K562 (cell line): ENCODE measurements around the gene C2orf42. TPM values are rescaled to one million over a fixed set of nuclear protein-coding genes. Genes with fewer than 3 reads are reported as not detected.
A peak's percentile ranks its signal among the peaks of the same experiment; 100 is the strongest.

Experiments
- BCOR ChIP-seq: fragments of 450-650 bp; IDR thresholded peaks from 2 replicates; pipeline ENCODE4 v1.6.1; 2016
- CBFA2T2 ChIP-seq: fragments of 450-650 bp; conservative IDR thresholded peaks from 2 replicates; pipeline ENCODE4 v1.6.1; 2017; ENCODE audit warnings: mild to moderate bottlenecking
- NCOA6 ChIP-seq: fragments of 450-650 bp; IDR thresholded peaks from 2 replicates; pipeline ENCODE4 v1.6.1; 2017; ENCODE audit warnings: mild to moderate bottlenecking
- NEUROD1 ChIP-seq: fragments of 150-350 bp; IDR thresholded peaks from 2 replicates; pipeline ENCODE4 v1.6.1; 2014; ENCODE audit warnings: borderline replicate concordance, low read length, low read depth; ENCODE audit not compliant: partially characterized antibody
- NFIC ChIP-seq: fragments of 450-650 bp; IDR thresholded peaks from 2 replicates; pipeline ENCODE4 v1.6.1; 2017; ENCODE audit warnings: mild to moderate bottlenecking, inconsistent platforms
- TEAD4 ChIP-seq, 2 experiments: sonication (generic) in 1 of 2; formaldehyde crosslinking in 1 of 2; IDR thresholded peaks; 2 replicates each; pipeline versions ENCODE4 v1.6.1 to v1.8.0; 2012 to 2022; ENCODE audit warnings: borderline replicate concordance in 1 of 2, inconsistent platforms in 1 of 2, low read length in 1 of 2, mild to moderate bottlenecking in 1 of 2, missing genetic modification reagents in 1 of 2
- polyA plus RNA-seq, 8 experiments: library from polyadenylated mRNA; depleted of rRNA in 4 of 8; stranded (reverse) in 5 of 8; unstranded in 3 of 8; fragments of >200 nt; fragmentation: Nextera tagmentation in 2 of 8; fragmentation: Illumina TruSeq in 1 of 8; extraction: Ambion mirVana in 2 of 8; extraction: Trizol in 1 of 8; gene quantifications; 2 replicates each; pipeline versions ENCODE4 v1.2.1 to v1.2.3, GENCODE V29; 2011 to 2014; ENCODE audit warnings: inconsistent platforms in 1 of 8, missing spikeins in 1 of 8
- total RNA-seq, 7 experiments: library from RNA; depleted of rRNA in 6 of 7; stranded (reverse); fragments of >200 nt in 6 of 7; fragmentation: Illumina TruSeq in 2 of 7; extraction: Trizol in 2 of 7; gene quantifications; 2 replicates each; pipeline versions ENCODE4 v1.2.1 to v1.2.3, GENCODE V29; 2011 to 2021; ENCODE audit warnings: low replicate concordance in 1 of 7
- TF ChIP-seq, protein P1 (sequence below): fragments of 250-450 bp; sonication (Bioruptor Pico); IDR thresholded peaks from 2 replicates; pipeline ENCODE4 v1.8.0; 2022; ENCODE audit warnings: inconsistent platforms
- TF ChIP-seq, protein P2 (sequence below): sonication (generic); formaldehyde crosslinking; IDR thresholded peaks from 2 replicates; pipeline ENCODE4 v1.8.0; 2022; ENCODE audit warnings: mild to moderate bottlenecking, missing genetic modification reagents
- TF ChIP-seq, protein P3 (sequence below), 2 experiments: fragments of 450-650 bp in 1 of 2; sonication (generic) in 1 of 2; formaldehyde crosslinking in 1 of 2; IDR thresholded peaks; 2 replicates each; pipeline versions ENCODE4 v1.7.1 to v1.9.0; 2016 to 2022; ENCODE audit warnings: inconsistent platforms in 1 of 2, mild to moderate bottlenecking in 1 of 2, missing genetic modification reagents in 1 of 2
- TF ChIP-seq, protein P4 (sequence below): fragments of 250-450 bp; sonication (Bioruptor Pico); IDR thresholded peaks from 2 replicates; pipeline ENCODE4 v1.4.0; 2020; ENCODE audit warnings: borderline replicate concordance
- TF ChIP-seq, protein P5 (sequence below): fragments of 450-650 bp; IDR thresholded peaks from 2 replicates; pipeline ENCODE4 v1.6.1; 2014; ENCODE audit warnings: low read depth, mild to moderate bottlenecking, moderate library complexity, borderline replicate concordance

The C2orf42 gene
- total and polyA plus RNA-seq, 9 of the 15 experiments (the other 6 are each of a cell fraction or from before 2014, with no cell fraction given) = 4.6 to 10.9 (median 7.5) TPM

DNA sequence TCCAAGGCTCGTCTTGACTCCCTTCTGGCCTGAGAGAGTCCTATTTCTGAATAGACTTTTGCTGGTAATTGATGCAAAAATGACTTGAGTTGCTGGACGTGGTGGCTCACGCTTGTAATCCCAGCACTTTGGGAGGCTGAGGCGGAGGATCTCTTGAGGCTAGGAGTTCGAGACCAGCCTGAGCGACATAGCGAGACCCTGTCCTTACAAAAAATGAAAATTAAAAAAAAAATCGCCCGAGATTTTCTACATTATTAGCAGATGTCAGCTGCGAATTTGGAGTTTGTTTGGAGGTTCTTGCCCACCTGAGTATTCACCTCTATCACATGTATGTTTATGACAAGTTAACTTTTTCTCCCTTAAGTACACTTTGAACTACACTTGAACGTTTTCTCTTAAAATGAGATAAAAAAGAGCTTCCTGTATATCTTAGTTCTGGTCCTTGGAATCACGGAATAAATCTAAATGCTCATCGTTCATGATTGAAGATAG lies 471 bp upstream of the C2orf42 start (continued):
- TF ChIP-seq, protein P1, sequence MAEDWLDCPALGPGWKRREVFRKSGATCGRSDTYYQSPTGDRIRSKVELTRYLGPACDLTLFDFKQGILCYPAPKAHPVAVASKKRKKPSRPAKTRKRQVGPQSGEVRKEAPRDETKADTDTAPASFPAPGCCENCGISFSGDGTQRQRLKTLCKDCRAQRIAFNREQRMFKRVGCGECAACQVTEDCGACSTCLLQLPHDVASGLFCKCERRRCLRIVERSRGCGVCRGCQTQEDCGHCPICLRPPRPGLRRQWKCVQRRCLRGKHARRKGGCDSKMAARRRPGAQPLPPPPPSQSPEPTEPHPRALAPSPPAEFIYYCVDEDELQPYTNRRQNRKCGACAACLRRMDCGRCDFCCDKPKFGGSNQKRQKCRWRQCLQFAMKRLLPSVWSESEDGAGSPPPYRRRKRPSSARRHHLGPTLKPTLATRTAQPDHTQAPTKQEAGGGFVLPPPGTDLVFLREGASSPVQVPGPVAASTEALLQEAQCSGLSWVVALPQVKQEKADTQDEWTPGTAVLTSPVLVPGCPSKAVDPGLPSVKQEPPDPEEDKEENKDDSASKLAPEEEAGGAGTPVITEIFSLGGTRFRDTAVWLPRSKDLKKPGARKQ = 0 out of 2 replicates have a peak, but pooled peaks have one; percentile 8
- TF ChIP-seq BCOR (peak; percentile 58), NEUROD1 (no peak), NCOA6 (no peak), NFIC (no peak), TEAD4 (IDR thresholded peaks at IDR 0.05; ENCODE audit: low read length) (no peak), TEAD4 (CRISPR knock-in tag; IDR thresholded peaks at IDR 0.05; ENCODE audit: borderline replicate concordance) (no peak), CBFA2T2 (no peak)
- TF ChIP-seq, protein P2, sequence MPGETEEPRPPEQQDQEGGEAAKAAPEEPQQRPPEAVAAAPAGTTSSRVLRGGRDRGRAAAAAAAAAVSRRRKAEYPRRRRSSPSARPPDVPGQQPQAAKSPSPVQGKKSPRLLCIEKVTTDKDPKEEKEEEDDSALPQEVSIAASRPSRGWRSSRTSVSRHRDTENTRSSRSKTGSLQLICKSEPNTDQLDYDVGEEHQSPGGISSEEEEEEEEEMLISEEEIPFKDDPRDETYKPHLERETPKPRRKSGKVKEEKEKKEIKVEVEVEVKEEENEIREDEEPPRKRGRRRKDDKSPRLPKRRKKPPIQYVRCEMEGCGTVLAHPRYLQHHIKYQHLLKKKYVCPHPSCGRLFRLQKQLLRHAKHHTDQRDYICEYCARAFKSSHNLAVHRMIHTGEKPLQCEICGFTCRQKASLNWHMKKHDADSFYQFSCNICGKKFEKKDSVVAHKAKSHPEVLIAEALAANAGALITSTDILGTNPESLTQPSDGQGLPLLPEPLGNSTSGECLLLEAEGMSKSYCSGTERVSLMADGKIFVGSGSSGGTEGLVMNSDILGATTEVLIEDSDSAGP (CRISPR knock-in tag) = no peak
- TF ChIP-seq, protein P3, sequence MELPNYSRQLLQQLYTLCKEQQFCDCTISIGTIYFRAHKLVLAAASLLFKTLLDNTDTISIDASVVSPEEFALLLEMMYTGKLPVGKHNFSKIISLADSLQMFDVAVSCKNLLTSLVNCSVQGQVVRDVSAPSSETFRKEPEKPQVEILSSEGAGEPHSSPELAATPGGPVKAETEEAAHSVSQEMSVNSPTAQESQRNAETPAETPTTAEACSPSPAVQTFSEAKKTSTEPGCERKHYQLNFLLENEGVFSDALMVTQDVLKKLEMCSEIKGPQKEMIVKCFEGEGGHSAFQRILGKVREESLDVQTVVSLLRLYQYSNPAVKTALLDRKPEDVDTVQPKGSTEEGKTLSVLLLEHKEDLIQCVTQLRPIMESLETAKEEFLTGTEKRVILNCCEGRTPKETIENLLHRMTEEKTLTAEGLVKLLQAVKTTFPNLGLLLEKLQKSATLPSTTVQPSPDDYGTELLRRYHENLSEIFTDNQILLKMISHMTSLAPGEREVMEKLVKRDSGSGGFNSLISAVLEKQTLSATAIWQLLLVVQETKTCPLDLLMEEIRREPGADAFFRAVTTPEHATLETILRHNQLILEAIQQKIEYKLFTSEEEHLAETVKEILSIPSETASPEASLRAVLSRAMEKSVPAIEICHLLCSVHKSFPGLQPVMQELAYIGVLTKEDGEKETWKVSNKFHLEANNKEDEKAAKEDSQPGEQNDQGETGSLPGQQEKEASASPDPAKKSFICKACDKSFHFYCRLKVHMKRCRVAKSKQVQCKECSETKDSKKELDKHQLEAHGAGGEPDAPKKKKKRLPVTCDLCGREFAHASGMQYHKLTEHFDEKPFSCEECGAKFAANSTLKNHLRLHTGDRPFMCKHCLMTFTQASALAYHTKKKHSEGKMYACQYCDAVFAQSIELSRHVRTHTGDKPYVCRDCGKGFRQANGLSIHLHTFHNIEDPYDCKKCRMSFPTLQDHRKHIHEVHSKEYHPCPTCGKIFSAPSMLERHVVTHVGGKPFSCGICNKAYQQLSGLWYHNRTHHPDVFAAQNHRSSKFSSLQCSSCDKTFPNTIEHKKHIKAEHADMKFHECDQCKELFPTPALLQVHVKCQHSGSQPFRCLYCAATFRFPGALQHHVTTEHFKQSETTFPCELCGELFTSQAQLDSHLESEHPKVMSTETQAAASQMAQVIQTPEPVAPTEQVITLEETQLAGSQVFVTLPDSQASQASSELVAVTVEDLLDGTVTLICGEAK (IDR thresholded peaks at IDR 0.05) = no peak
- TF ChIP-seq, protein P3 (CRISPR knock-in tag; IDR thresholded peaks at IDR 0.05) = no peak
- TF ChIP-seq, protein P4, sequence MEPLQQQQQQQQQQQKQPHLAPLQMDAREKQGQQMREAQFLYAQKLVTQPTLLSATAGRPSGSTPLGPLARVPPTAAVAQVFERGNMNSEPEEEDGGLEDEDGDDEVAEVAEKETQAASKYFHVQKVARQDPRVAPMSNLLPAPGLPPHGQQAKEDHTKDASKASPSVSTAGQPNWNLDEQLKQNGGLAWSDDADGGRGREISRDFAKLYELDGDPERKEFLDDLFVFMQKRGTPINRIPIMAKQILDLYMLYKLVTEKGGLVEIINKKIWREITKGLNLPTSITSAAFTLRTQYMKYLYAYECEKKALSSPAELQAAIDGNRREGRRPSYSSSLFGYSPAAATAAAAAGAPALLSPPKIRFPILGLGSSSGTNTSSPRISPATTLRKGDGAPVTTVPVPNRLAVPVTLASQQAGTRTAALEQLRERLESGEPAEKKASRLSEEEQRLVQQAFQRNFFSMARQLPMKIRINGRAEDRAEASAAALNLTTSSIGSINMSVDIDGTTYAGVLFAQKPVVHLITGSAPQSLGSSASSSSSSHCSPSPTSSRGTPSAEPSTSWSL (CRISPR knock-in tag) = no peak
- TF ChIP-seq, protein P5, sequence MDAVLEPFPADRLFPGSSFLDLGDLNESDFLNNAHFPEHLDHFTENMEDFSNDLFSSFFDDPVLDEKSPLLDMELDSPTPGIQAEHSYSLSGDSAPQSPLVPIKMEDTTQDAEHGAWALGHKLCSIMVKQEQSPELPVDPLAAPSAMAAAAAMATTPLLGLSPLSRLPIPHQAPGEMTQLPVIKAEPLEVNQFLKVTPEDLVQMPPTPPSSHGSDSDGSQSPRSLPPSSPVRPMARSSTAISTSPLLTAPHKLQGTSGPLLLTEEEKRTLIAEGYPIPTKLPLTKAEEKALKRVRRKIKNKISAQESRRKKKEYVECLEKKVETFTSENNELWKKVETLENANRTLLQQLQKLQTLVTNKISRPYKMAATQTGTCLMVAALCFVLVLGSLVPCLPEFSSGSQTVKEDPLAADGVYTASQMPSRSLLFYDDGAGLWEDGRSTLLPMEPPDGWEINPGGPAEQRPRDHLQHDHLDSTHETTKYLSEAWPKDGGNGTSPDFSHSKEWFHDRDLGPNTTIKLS = no peak
